Measurements from ENCODE around the gene SNTA1. TPM values are rescaled to one million over a fixed set of nuclear protein-coding genes. Genes with fewer than 3 reads are reported as not detected.

SNTA1 gene
- total RNA-seq, 1 experiment from 2014 or later = 14.6 TPM

DNA sequence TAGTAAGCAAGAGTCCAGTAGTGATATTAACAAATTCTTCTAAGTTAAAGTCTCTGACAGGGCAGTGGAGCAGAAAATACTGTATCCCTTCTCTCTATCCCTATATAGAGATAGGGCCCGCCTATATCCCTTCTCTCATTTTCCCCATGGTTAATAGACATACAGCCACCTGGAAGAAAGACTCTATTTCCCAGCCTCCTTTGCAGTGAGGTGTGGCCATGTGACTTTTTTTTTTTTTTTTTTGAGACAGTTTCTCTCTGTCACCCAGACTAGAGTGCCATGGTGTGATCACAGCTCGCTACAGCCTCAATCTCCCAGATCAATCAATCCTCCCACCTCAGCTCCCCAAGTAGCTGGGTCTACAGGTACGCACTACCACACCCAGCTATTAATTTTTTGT is 25.5 kb downstream of the SNTA1 start (continued):
- TF ChIP-seq CBX3 (IDR thresholded peaks at IDR 0.05; ENCODE audit: low read depth) (no peak), EZH2phosphoT487 (IDR thresholded peaks at IDR 0.05; ENCODE audit: borderline replicate concordance) (no peak)

DNA sequence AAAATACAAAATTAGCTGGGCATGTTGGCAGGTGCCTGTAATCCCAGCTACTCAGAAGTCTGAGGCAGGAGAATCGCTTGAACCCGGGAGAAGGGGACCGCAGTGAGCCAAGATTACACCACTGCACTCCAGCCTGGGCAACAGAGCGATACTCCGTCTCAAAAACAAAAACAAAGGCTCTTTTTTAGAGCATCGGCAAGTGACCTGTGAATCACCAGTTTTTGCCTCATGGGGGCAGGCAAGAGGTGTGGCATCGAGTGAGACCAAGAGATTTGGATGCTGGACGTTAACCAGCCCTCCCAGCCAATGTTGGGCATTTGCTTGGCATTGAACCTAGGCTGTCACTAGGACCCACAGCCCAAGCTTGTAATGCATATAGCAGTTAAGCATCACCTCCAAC is 27.6 kb downstream of the SNTA1 start:
- peaks cover 6 to 12% of the 10 kb centered on the region in 2 experiments; a peak in 2 of 4 replicates for H3K4me1 ChIP-seq (ENCODE audit: control insufficient read depth in 1 of 2, insufficient read depth in 2 of 2, low read length in 2 of 2)
- no TSS peak for BruUV-seq (replicated peaks)
- RAD21 ChIA-PET (ENCODE audit: low non-redundant PET in 1 of 2, low total read pairs in 2 of 2, uncharacterized antibody in 2 of 2, unreplicated experiment in 2 of 2) = no interaction called here
- CTCF ChIA-PET = interaction anchor here (1.4 kb wide), 1 partner anchor 28 kb away, joined by 3 read pairs; the partner anchor contains the start of gene SNTA1
- H3K9ac ChIP-seq (ENCODE audit: low read length) = no peak overlapping the region
- no peaks in the 10 kb centered on the region for H3K9me3 ChIP-seq (ENCODE audit: control insufficient read depth in 1 of 2, insufficient read depth in 1 of 2, low read depth in 1 of 2, low read length in 2 of 2)
- H3K4me2 ChIP-seq (ENCODE audit: low read length) = peak overlapping the region; percentile 8; the same call in 1 of the 2 replicates
- POLR2A ChIA-PET = interaction anchor here (2.0 kb wide), 1 partner anchor 15 kb away, joined by 5 read pairs; the partner anchor contains the start of gene CDK5RAP1
- H4K20me1 ChIP-seq (ENCODE audit: insufficient read depth) = no peaks in the 10 kb centered on the region
- DNase-seq (ENCODE audit: low read depth, low spot score) (no peak), ATAC-seq (peak; percentile 83)
- H3K4me3 ChIP-seq (replicated peaks in 1 of 2; ENCODE audit: low read depth in 1 of 2, low read length in 2 of 2) = no peak overlapping the region
- no peaks in the 10 kb centered on the region for H3K9me2 ChIP-seq (ENCODE audit: insufficient read depth)
- H2AFZ ChIP-seq (ENCODE audit: low read depth, low read length, poor library complexity, severe bottlenecking) = no peak overlapping the region
- H3K27me3 ChIP-seq (ENCODE audit: insufficient read depth, low read length) = no peaks in the 10 kb centered on the region
- intact Hi-C loops (cut with micrococcal nuclease) = no loop called here
- H3K27ac ChIP-seq (ENCODE audit: low read depth, low read length) = no peak overlapping the region
- no peaks in the 10 kb centered on the region for H3K79me2 ChIP-seq (ENCODE audit: insufficient read depth, low read length)
- no peaks in the 10 kb centered on the region; a peak in 1 of 4 replicates for H3K36me3 ChIP-seq (ENCODE audit: control insufficient read depth in 1 of 2, insufficient read depth in 2 of 2, low read length in 2 of 2)
- TF ChIP-seq SIN3A (IDR thresholded peaks at IDR 0.05; ENCODE audit: low read depth) (no peak), RAD21 (IDR thresholded peaks at IDR 0.05; ENCODE audit: low read depth) (peak; percentile 65), ZNF274 (IDR thresholded peaks at IDR 0.05; ENCODE audit: low read depth, low read length) (no peak), FOSL1 (IDR thresholded peaks at IDR 0.05; ENCODE audit: low read depth) (no peak), ZFX (IDR thresholded peaks at IDR 0.05) (no peak), POLR2AphosphoS5 (IDR thresholded peaks at IDR 0.05; ENCODE audit: low read depth, low read length) (no peak), ELF1 (IDR thresholded peaks at IDR 0.05; ENCODE audit: borderline replicate concordance, low read depth) (no peak), POLR2A (IDR thresholded peaks at IDR 0.05; ENCODE audit: borderline replicate concordance, extremely low read depth, insufficient read depth, insufficient read length) (no peak)
- TF ChIP-seq, protein P1, sequence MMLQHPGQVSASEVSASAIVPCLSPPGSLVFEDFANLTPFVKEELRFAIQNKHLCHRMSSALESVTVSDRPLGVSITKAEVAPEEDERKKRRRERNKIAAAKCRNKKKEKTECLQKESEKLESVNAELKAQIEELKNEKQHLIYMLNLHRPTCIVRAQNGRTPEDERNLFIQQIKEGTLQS (IDR thresholded peaks at IDR 0.05) = no peak
- TF ChIP-seq, protein P2, sequence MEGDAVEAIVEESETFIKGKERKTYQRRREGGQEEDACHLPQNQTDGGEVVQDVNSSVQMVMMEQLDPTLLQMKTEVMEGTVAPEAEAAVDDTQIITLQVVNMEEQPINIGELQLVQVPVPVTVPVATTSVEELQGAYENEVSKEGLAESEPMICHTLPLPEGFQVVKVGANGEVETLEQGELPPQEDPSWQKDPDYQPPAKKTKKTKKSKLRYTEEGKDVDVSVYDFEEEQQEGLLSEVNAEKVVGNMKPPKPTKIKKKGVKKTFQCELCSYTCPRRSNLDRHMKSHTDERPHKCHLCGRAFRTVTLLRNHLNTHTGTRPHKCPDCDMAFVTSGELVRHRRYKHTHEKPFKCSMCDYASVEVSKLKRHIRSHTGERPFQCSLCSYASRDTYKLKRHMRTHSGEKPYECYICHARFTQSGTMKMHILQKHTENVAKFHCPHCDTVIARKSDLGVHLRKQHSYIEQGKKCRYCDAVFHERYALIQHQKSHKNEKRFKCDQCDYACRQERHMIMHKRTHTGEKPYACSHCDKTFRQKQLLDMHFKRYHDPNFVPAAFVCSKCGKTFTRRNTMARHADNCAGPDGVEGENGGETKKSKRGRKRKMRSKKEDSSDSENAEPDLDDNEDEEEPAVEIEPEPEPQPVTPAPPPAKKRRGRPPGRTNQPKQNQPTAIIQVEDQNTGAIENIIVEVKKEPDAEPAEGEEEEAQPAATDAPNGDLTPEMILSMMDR (IDR thresholded peaks at IDR 0.05 in 2 of 3, conservative IDR thresholded peaks at IDR 0.05 in 1 of 3; ENCODE audit: borderline replicate concordance in 1 of 3, insufficient read depth in 1 of 3, low read depth in 2 of 3, low read length in 2 of 3) = peak; percentile 46 to 66 (median 54); a peak in 5 of 6 replicates

Data from HCT116 (cell line).